H9 (cell line): ENCODE data around the gene OXER1. TPM values are rescaled to one million over a fixed set of nuclear protein-coding genes. Genes with fewer than 3 reads are reported as not detected.

Experiments
- DNase-seq: peaks from one replicate; pipeline ENCODE4 v3.0.0-alpha.2; 2017
- H2AFZ ChIP-seq: one replicate; pipeline ENCODE4 v1.6.1; 2013; ENCODE audit warnings: mild to moderate bottlenecking, low read length, control low read depth, moderate library complexity
- H2AK5ac ChIP-seq: 2 replicates; pipeline ENCODE4 v1.6.1; 2013; ENCODE audit warnings: low read length, control low read depth, mixed read lengths; ENCODE audit not compliant: insufficient read length
- H2BK120ac ChIP-seq: one replicate; pipeline ENCODE4 v1.6.1; 2013; ENCODE audit warnings: low read depth, mild to moderate bottlenecking, low read length, control low read depth, inconsistent platforms; ENCODE audit not compliant: poor library complexity, severe bottlenecking
- H2BK12ac ChIP-seq: 2 replicates; pipeline ENCODE4 v1.6.1; 2013; ENCODE audit warnings: low read length, control low read depth, mixed read lengths, low read depth; ENCODE audit not compliant: insufficient read length
- H2BK15ac ChIP-seq: 2 replicates; pipeline ENCODE4 v1.6.1; 2013; ENCODE audit warnings: low read depth, low read length, control low read depth
- H2BK20ac ChIP-seq: one replicate; pipeline ENCODE4 v1.6.1; 2013; ENCODE audit warnings: low read depth, mild to moderate bottlenecking, low read length, control low read depth, inconsistent platforms; ENCODE audit not compliant: poor library complexity, severe bottlenecking
- H2BK5ac ChIP-seq: 2 replicates; pipeline ENCODE4 v1.6.1; 2013; ENCODE audit warnings: low read length, control low read depth, mixed read lengths; ENCODE audit not compliant: insufficient read length
- H3K14ac ChIP-seq: 2 replicates; pipeline ENCODE4 v1.6.1; 2013; ENCODE audit warnings: low read length, control low read depth; ENCODE audit not compliant: insufficient read depth
- H3K18ac ChIP-seq: 2 replicates; pipeline ENCODE4 v1.6.1; 2013; ENCODE audit warnings: low read depth, mild to moderate bottlenecking, mixed read lengths, low read length, control low read depth; ENCODE audit not compliant: insufficient read length
- H3K23ac ChIP-seq: 2 replicates; pipeline ENCODE4 v1.6.1; 2013; ENCODE audit warnings: low read length, control low read depth, mixed read lengths, low read depth; ENCODE audit not compliant: insufficient read length
- H3K23me2 ChIP-seq: 2 replicates; pipeline ENCODE4 v1.6.1; 2013; ENCODE audit warnings: low read depth, mild to moderate bottlenecking, mixed read lengths, low read length, control low read depth; ENCODE audit not compliant: insufficient read length, poor library complexity, severe bottlenecking
- H3K27ac ChIP-seq: 2 replicates; pipeline ENCODE4 v1.5.1; 2013; ENCODE audit warnings: low read length, control low read depth, mixed read lengths, low read depth; ENCODE audit not compliant: insufficient read length
- H3K27me3 ChIP-seq: 2 replicates; pipeline ENCODE4 v1.6.1; 2013; ENCODE audit warnings: low read length, control low read depth, inconsistent platforms; ENCODE audit not compliant: insufficient read depth
- H3K4ac ChIP-seq: 2 replicates; pipeline ENCODE4 v1.6.1; 2013; ENCODE audit warnings: low read depth, mild to moderate bottlenecking, control low read depth, inconsistent platforms, low read length, moderate library complexity
- H3K4me1 ChIP-seq: 2 replicates; pipeline ENCODE4 v1.6.1; 2013; ENCODE audit warnings: low read length, control low read depth, inconsistent platforms; ENCODE audit not compliant: insufficient read depth
- H3K4me2 ChIP-seq: 2 replicates; pipeline ENCODE4 v1.6.1; 2013; ENCODE audit warnings: low read length, control low read depth, mixed read lengths; ENCODE audit not compliant: insufficient read length, insufficient read depth
- H3K56ac ChIP-seq: 2 replicates; pipeline ENCODE4 v1.6.1; 2013; ENCODE audit warnings: low read depth, mild to moderate bottlenecking, mixed read lengths, low read length, control low read depth; ENCODE audit not compliant: insufficient read length
- H3K79me1 ChIP-seq: 2 replicates; pipeline ENCODE4 v1.6.1; 2013; ENCODE audit warnings: low read depth, mild to moderate bottlenecking, moderate library complexity, low read length, control low read depth, inconsistent platforms; ENCODE audit not compliant: insufficient read depth, poor library complexity, severe bottlenecking
- H3K79me2 ChIP-seq: 2 replicates; pipeline ENCODE4 v1.6.1; 2013; ENCODE audit warnings: low read length, control low read depth, inconsistent platforms; ENCODE audit not compliant: insufficient read depth
- H3K9ac ChIP-seq: 2 replicates; pipeline ENCODE4 v1.6.1; 2013; ENCODE audit warnings: low read length, control low read depth, mixed read lengths; ENCODE audit not compliant: insufficient read length; ENCODE audit errors: extremely low read depth
- H3K9me3 ChIP-seq: one replicate; pipeline ENCODE4 v1.6.1; 2013; ENCODE audit warnings: low read depth, low read length, inconsistent platforms; ENCODE audit not compliant: control insufficient read depth
- H3T11ph ChIP-seq: one replicate; pipeline ENCODE4 v1.6.1; 2013; ENCODE audit warnings: mild to moderate bottlenecking, low read length, control low read depth, inconsistent platforms
- H4K20me1 ChIP-seq: one replicate; pipeline ENCODE4 v1.6.1; 2013; ENCODE audit not compliant: control insufficient read depth, insufficient read length, insufficient read depth
- H4K5ac ChIP-seq: 2 replicates; pipeline ENCODE4 v1.6.1; 2013; ENCODE audit warnings: low read depth, mild to moderate bottlenecking, mixed read lengths, low read length, control low read depth; ENCODE audit not compliant: insufficient read length
- H4K8ac ChIP-seq: replicated peaks from 2 replicates; pipeline ENCODE4 v1.6.1; 2013; ENCODE audit warnings: low read length, control low read depth, mixed read lengths, low read depth; ENCODE audit not compliant: insufficient read length
- H4K91ac ChIP-seq: 2 replicates; pipeline ENCODE4 v1.6.1; 2013; ENCODE audit warnings: low read depth, mild to moderate bottlenecking, moderate library complexity, mixed read lengths, low read length, control low read depth; ENCODE audit not compliant: insufficient read length
- H3K27ac Mint-ChIP-seq, 3 experiments: 2 replicates in 2 of 3; 3 replicates in 1 of 3; pipeline ENCODE4 v1.8.0; 2020 to 2021; ENCODE audit warnings: mixed read lengths in 3 of 3, mild to moderate bottlenecking in 1 of 3, moderate library complexity in 1 of 3
- H3K27me3 Mint-ChIP-seq: 2 replicates; pipeline ENCODE4 v1.8.0; 2021; ENCODE audit warnings: low read depth, mild to moderate bottlenecking, moderate library complexity, mixed read lengths
- H3K36me3 Mint-ChIP-seq, 3 experiments: 2 replicates in 2 of 3; 3 replicates in 1 of 3; pipeline ENCODE4 v1.8.0; 2020 to 2021; ENCODE audit warnings: low read depth in 3 of 3, mixed read lengths in 3 of 3; ENCODE audit not compliant: insufficient read depth in 1 of 3
- H3K4me1 Mint-ChIP-seq, 2 experiments: 2 replicates each; pipeline ENCODE4 v1.8.0; 2020; ENCODE audit warnings: mixed read lengths in 2 of 2
- H3K4me3 Mint-ChIP-seq, 2 experiments: 2 replicates in 1 of 2; 3 replicates in 1 of 2; pipeline ENCODE4 v1.8.0; 2020 to 2021; ENCODE audit warnings: mild to moderate bottlenecking in 2 of 2, mixed read lengths in 2 of 2, moderate library complexity in 1 of 2
- H3K9me3 Mint-ChIP-seq, 2 experiments: 2 replicates in 1 of 2; 3 replicates in 1 of 2; pipeline ENCODE4 v1.8.0; 2020; ENCODE audit warnings: mild to moderate bottlenecking in 2 of 2, mixed read lengths in 2 of 2, moderate library complexity in 1 of 2
- CTCF ChIP-seq: fragments of 200-600 bp; sonication (generic); conservative IDR thresholded peaks from 3 replicates; pipeline ENCODE4 v1.8.0; 2021; ENCODE audit warnings: antibody characterized with exemption, mild to moderate bottlenecking
- WGBS: extraction: QIAGEN DNeasy Blood & Tissue Kit; methylation state at CpG from one replicate; pipeline ENCODE4 v1.1.7; 2013; ENCODE audit warnings: missing lambda C conversion rate, low lambda C conversion rate, mixed read lengths; ENCODE audit not compliant: insufficient read length; ENCODE audit errors: extremely low coverage; 5-methylcytosine and 5-hydroxymethylcytosine counted together
- total RNA-seq: library from RNA; stranded (reverse); gene quantifications from 2 replicates; pipeline ENCODE4 v1.2.1, GENCODE V29; 2021

Gene OXER1
- total RNA-seq, 1 experiment from 2014 or later: 1.6 TPM

GRCh38 chr2:42741140-42741539 lies 22.8 kb downstream of the OXER1 start:
- Histone ChIP-seq H2BK5ac (no peak overlapping the region), H2AK5ac (no peak overlapping the region), H3K23ac (no peak overlapping the region), H2BK120ac (no peak overlapping the region), H3K14ac (no peak overlapping the region), H3K56ac (no peak overlapping the region), H3K23me2 (no peaks in the 10 kb centered on the region), H3K9me3 (no peaks in the 10 kb centered on the region), H2BK15ac (no peak overlapping the region), H3K4me1 (no peaks in the 10 kb centered on the region), H2BK20ac (no peak overlapping the region), H4K8ac (no peak overlapping the region), H3K27me3 (no peaks in the 10 kb centered on the region), H3K9ac (no peak overlapping the region), H3K27ac (no peak overlapping the region), H4K5ac (no peak overlapping the region), H3K4ac (no peak overlapping the region), H2AFZ (no peak overlapping the region), H2BK12ac (no peak overlapping the region), H3K18ac (no peak overlapping the region), H4K91ac (no peak overlapping the region), H4K20me1 (no peaks in the 10 kb centered on the region), H3K79me2 (no peaks in the 10 kb centered on the region), H3K79me1 (no peaks in the 10 kb centered on the region), H3K4me2 (no peak overlapping the region), H3T11ph (no peak overlapping the region)
- Mint-ChIP-seq H3K4me3 (no peak overlapping the region), H3K27ac (no peak overlapping the region), H3K4me1 (peaks cover 27 to 30% of the 10 kb centered on the region in 2 experiments), H3K36me3 (peaks cover 24 to 29% (median 24%) of the 10 kb centered on the region in 3 experiments), H3K27me3 (no peaks in the 10 kb centered on the region), H3K9me3 (peaks cover 0 to 4% of the 10 kb centered on the region in 2 experiments; a peak in 3 of 5 replicates)
- no peak for DNase-seq
- WGBS: no CpG with 5 or more reads among the region's 3 CpGs
- no peak for TF ChIP-seq CTCF
